ENCODE results near the gene PANX2.

The PANX2 gene, protein sequence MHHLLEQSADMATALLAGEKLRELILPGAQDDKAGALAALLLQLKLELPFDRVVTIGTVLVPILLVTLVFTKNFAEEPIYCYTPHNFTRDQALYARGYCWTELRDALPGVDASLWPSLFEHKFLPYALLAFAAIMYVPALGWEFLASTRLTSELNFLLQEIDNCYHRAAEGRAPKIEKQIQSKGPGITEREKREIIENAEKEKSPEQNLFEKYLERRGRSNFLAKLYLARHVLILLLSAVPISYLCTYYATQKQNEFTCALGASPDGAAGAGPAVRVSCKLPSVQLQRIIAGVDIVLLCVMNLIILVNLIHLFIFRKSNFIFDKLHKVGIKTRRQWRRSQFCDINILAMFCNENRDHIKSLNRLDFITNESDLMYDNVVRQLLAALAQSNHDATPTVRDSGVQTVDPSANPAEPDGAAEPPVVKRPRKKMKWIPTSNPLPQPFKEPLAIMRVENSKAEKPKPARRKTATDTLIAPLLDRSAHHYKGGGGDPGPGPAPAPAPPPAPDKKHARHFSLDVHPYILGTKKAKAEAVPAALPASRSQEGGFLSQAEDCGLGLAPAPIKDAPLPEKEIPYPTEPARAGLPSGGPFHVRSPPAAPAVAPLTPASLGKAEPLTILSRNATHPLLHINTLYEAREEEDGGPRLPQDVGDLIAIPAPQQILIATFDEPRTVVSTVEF

DNA sequence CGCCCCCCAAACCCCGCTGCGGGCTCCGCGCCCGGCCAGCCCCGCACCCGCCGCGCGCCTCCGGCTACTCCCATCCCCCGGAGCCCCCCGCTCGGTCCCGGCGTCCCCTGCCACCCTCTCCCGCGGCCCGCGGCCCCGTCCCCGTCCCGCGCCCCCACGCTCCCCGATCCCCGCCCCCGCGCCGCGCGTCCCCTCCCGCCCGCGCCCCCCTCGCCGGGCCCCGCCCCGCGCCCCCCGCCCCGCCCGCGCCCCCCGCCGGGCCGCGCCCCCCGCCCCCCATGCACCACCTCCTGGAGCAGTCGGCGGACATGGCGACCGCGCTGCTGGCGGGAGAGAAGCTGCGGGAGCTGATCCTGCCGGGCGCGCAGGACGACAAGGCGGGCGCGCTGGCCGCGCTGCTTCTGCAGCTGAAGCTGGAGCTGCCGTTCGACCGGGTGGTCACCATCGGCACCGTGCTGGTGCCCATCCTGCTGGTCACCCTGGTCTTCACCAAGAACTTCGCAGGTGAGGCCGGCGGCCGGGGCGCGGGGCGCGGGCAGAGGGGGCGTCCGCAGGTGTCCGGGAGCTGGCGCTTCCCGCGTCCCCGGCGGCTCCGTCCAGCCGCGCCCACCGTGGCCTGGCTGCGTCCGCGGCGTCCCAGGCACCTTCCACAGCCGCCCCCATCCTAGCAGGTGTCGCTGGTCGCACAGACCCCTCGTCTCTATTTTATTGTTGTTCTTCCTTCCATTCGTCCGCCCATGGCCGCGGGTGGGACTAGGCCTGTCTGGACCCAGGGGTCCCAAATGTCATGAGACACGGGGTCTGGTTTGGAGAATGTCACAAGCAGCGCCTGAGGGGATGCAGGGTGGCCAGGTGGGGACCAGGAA, at the start of gene PANX2:
TSS of gene PANX2 (plus strand) at position 279 of the 866 bp plus-strand sequence. CDS start at position 279, 0 bp downstream.
- Mint-ChIP-seq H3K27me3 (ENCODE audit: low read depth) (peaks cover 61% of the 10 kb centered on the region), H3K4me3 (peak within 1 kb of the TSS; percentile 83 to 87 (median 87)), H3K27ac (no peak within 1 kb of the TSS), H3K36me3 (ENCODE audit: low read depth) (no peaks in the 10 kb centered on the region), H3K9me3 (no peaks in the 10 kb centered on the region), H3K4me1 (no peaks in the 10 kb centered on the region)
- TF ChIP-seq, protein P1, sequence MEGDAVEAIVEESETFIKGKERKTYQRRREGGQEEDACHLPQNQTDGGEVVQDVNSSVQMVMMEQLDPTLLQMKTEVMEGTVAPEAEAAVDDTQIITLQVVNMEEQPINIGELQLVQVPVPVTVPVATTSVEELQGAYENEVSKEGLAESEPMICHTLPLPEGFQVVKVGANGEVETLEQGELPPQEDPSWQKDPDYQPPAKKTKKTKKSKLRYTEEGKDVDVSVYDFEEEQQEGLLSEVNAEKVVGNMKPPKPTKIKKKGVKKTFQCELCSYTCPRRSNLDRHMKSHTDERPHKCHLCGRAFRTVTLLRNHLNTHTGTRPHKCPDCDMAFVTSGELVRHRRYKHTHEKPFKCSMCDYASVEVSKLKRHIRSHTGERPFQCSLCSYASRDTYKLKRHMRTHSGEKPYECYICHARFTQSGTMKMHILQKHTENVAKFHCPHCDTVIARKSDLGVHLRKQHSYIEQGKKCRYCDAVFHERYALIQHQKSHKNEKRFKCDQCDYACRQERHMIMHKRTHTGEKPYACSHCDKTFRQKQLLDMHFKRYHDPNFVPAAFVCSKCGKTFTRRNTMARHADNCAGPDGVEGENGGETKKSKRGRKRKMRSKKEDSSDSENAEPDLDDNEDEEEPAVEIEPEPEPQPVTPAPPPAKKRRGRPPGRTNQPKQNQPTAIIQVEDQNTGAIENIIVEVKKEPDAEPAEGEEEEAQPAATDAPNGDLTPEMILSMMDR (IDR thresholded peaks at IDR 0.05; ENCODE audit: unreplicated experiment in 3 of 3): no peak

DNA sequence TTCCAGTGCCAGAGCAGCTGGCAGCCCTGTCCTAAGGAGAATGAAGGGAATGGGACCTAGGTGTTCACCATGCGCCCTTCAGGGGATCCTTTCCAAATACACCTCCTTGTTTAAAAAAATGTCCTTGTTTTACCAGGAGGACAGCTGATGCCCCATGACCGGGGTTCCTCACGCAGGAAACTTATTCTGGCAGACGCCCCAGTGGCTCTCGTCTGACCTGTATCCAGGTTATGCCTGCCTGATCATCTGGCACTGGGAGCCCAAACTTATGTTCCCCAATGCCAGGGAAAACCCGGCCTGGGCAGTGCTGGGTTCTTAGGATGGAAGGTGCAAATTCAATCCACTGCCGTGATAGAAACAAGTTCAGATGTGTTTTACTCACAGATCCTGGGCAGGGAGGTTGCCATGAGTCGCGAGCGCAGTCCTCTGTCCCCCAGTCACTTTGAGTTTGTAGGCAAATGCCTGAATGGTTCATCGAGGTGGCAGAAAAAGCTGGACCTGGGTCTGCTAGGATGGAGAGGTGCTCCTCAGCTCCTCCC, 49.3 kb upstream of the PANX2 start:
- no peak overlapping the region for H3K4me3 Mint-ChIP-seq
- peaks cover 21% of the 10 kb centered on the region for H3K9me3 Mint-ChIP-seq

GRCh38 chr22:50123119-50123518, 47.4 kb upstream of the PANX2 start:
- H3K27me3 Mint-ChIP-seq (ENCODE audit: low read depth): peaks cover 13% of the 10 kb centered on the region
- H3K27ac Mint-ChIP-seq: no peak overlapping the region
- TF ChIP-seq, protein P1 (IDR thresholded peaks at IDR 0.05; ENCODE audit: unreplicated experiment in 3 of 3): no peak
- no peaks in the 10 kb centered on the region for H3K36me3 Mint-ChIP-seq (ENCODE audit: low read depth)
- H3K4me1 Mint-ChIP-seq: peaks cover 16% of the 10 kb centered on the region
- H3K9me3 Mint-ChIP-seq: peaks cover 21% of the 10 kb centered on the region
- H3K4me3 Mint-ChIP-seq: no peak overlapping the region

More for the DNA sequence above, 49.3 kb upstream of the PANX2 start:
- Mint-ChIP-seq H3K27ac (no peak overlapping the region), H3K4me1 (peaks cover 16% of the 10 kb centered on the region), H3K36me3 (ENCODE audit: low read depth) (no peaks in the 10 kb centered on the region), H3K27me3 (ENCODE audit: low read depth) (peaks cover 6% of the 10 kb centered on the region)
- TF ChIP-seq, protein P1 (IDR thresholded peaks at IDR 0.05; ENCODE audit: unreplicated experiment in 3 of 3): no peak

DNA sequence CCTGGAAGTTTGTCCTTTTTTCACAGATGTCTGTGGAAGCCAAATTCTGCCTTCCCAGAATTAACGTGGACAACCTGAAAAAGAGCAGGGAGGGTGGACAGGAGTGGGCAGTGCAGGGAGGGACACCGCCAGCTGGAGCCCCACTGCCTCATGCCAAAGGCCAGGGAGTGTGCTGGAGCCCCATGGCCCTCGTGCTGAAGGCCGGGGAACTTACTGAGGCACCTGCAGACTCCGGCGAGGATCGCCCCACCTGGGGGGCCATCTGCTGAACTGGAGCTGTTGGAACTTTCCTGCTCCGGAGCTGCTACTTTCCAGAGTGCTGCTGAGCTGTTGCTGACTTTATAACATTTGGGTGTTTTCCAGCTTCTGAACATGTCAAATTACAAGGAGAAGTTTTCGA, 45.5 kb upstream of the PANX2 start:
- Mint-ChIP-seq H3K27ac (no peak overlapping the region), H3K36me3 (ENCODE audit: low read depth) (no peaks in the 10 kb centered on the region), H3K27me3 (ENCODE audit: low read depth) (peaks cover 13% of the 10 kb centered on the region), H3K9me3 (peaks cover 21% of the 10 kb centered on the region), H3K4me1 (no peaks in the 10 kb centered on the region), H3K4me3 (no peak overlapping the region)
- TF ChIP-seq, protein P1 (IDR thresholded peaks at IDR 0.05; ENCODE audit: unreplicated experiment in 3 of 3): no peak

GRCh38 chr22:50129121-50129736, 41.3 kb upstream of the PANX2 start:
- Mint-ChIP-seq H3K9me3 (peaks cover 9% of the 10 kb centered on the region), H3K27ac (no peak overlapping the region), H3K4me1 (no peaks in the 10 kb centered on the region), H3K4me3 (no peak overlapping the region), H3K27me3 (ENCODE audit: low read depth) (peaks cover 9% of the 10 kb centered on the region), H3K36me3 (ENCODE audit: low read depth) (no peaks in the 10 kb centered on the region)
- TF ChIP-seq, protein P1 (IDR thresholded peaks at IDR 0.05; ENCODE audit: unreplicated experiment in 3 of 3): no peak
